Caco-2 (cell line): ENCODE measurements around the gene LUZP1. TPM values are rescaled to one million over a fixed set of nuclear protein-coding genes. Genes with fewer than 3 reads are reported as not detected.

Experiments used
- BruUV-seq: library from RNA; stranded (reverse); fragments of 400-500 nt; replicated peaks from 2 replicates; lab custom pipeline; 2021; lab: Mats Ljungman, UMichigan
- CTCF ChIA-PET: fragments of 300-600 bp; sonication (Branson Sonifier 250); formaldehyde crosslinking; loops from one replicate; lab custom pipeline; 2022; ENCODE audit warnings: antibody characterized with exemption; lab: Charles Lee
- POLR2A ChIA-PET: fragments of 300-600 bp; sonication (Branson Sonifier 250); formaldehyde crosslinking; loops from one replicate; lab custom pipeline; 2022; ENCODE audit warnings: antibody characterized with exemption; lab: Charles Lee
- DNase-seq, 2 experiments: peaks; one replicate each; pipeline versions ENCODE4 v3.0.0 to v3.0.0-alpha.2; 2020 to 2022
- H3K27me3 ChIP-seq: replicated peaks from 2 replicates; pipeline ENCODE4 v1.6.0; 2011; ENCODE audit warnings: low read length; ENCODE audit not compliant: control insufficient read depth, insufficient read depth
- H3K36me3 ChIP-seq: 2 replicates; pipeline ENCODE4 v1.5.1; 2011; ENCODE audit warnings: low read length; ENCODE audit not compliant: control insufficient read depth, insufficient read depth
- H3K4me1 ChIP-seq: fragments of 250-450 bp; sonication (Bioruptor Pico); 2 replicates; pipeline ENCODE4 v1.5.1; 2020; ENCODE audit warnings: mild to moderate bottlenecking
- H3K4me3 ChIP-seq: 2 replicates; pipeline ENCODE4 v1.5.1; 2011; ENCODE audit warnings: low read depth, mild to moderate bottlenecking, control low read depth, low read length
- H3K9me3 ChIP-seq: fragments of 250-450 bp; sonication (Bioruptor Pico); 2 replicates; pipeline ENCODE4 v1.5.1; 2020; ENCODE audit warnings: mild to moderate bottlenecking, moderate library complexity
- H3K27ac Mint-ChIP-seq: one replicate; pipeline ENCODE4 v1.8.0; 2022; ENCODE audit warnings: mixed read lengths; ENCODE audit not compliant: unreplicated experiment
- H3K27me3 Mint-ChIP-seq: one replicate; pipeline ENCODE4 v1.8.0; 2022; ENCODE audit warnings: mixed read lengths; ENCODE audit not compliant: insufficient read depth, unreplicated experiment
- H3K36me3 Mint-ChIP-seq: one replicate; pipeline ENCODE4 v1.8.0; 2022; ENCODE audit warnings: mild to moderate bottlenecking, mixed read lengths; ENCODE audit not compliant: insufficient read depth, unreplicated experiment
- H3K4me1 Mint-ChIP-seq: one replicate; pipeline ENCODE4 v1.8.0; 2022; ENCODE audit warnings: low read depth, mixed read lengths; ENCODE audit not compliant: unreplicated experiment
- H3K4me3 Mint-ChIP-seq: one replicate; pipeline ENCODE4 v1.8.0; 2022; ENCODE audit warnings: mild to moderate bottlenecking, moderate library complexity, mixed read lengths; ENCODE audit not compliant: unreplicated experiment
- H3K9me3 Mint-ChIP-seq: one replicate; pipeline ENCODE4 v1.8.0; 2022; ENCODE audit warnings: mixed read lengths; ENCODE audit not compliant: unreplicated experiment
- CTCF ChIP-seq, 2 experiments: fragments of 200-600 bp in 1 of 2; IDR thresholded peaks; 1 replicate in 1 of 2; 2 replicates in 1 of 2; pipeline versions ENCODE4 v1.5.1 to v1.8.0; 2011 to 2022; ENCODE audit warnings: antibody characterized with exemption in 1 of 2, control low read depth in 1 of 2, inconsistent platforms in 1 of 2, low read depth in 1 of 2, low read length in 1 of 2, mild to moderate bottlenecking in 1 of 2, moderate library complexity in 1 of 2; ENCODE audit not compliant: insufficient read depth in 1 of 2, severe bottlenecking in 1 of 2, unreplicated experiment in 1 of 2
- intact Hi-C: fragments of 100-400 bp; cut with micrococcal nuclease; formaldehyde crosslinking; loops from one replicate; pipeline ENCODE4 v1.10.0; 2022; ENCODE audit not compliant: unreplicated experiment
- total RNA-seq: library from RNA; stranded (reverse); gene quantifications from 2 replicates; pipeline ENCODE4 v1.2.3, GENCODE V29; 2022

The LUZP1 gene
- total RNA-seq, 1 experiment from 2014 or later = 20.6 TPM

- DNase-seq = no peak
- intact Hi-C loops = no loop called here
- ChIA-PET POLR2A (no interaction called here), CTCF (interaction anchor here (0.9 kb wide), 1 partner anchor 93 kb away, joined by 3 read pairs; no protein-coding TSS in a partner anchor)
- Mint-ChIP-seq H3K4me1 (peaks cover 8% of the 10 kb centered on the region), H3K36me3 (peaks cover 46% of the 10 kb centered on the region), H3K27ac (no peak overlapping the region), H3K27me3 (no peaks in the 10 kb centered on the region), H3K9me3 (peaks cover 10% of the 10 kb centered on the region), H3K4me3 (no peak overlapping the region)
- no peaks in the 10 kb centered on the region for H3K9me3 ChIP-seq
- H3K36me3 ChIP-seq = no peaks in the 10 kb centered on the region
- no peak overlapping the region for H3K4me3 ChIP-seq
- TF ChIP-seq CTCF (IDR thresholded peaks at IDR 0.05; ENCODE audit: insufficient read depth in 1 of 2, low read depth in 1 of 2, low read length in 1 of 2, severe bottlenecking in 1 of 2, unreplicated experiment in 1 of 2) = no peak
- BruUV-seq = no TSS peak
- no peaks in the 10 kb centered on the region for H3K4me1 ChIP-seq
- no peaks in the 10 kb centered on the region for H3K27me3 ChIP-seq
Observed at GRCh38 chr1:23091545-23091944, 77.1 kb downstream of the LUZP1 start.

- H3K4me1 ChIP-seq = no peaks in the 10 kb centered on the region
- DNase-seq = no peak
- H3K4me3 ChIP-seq = no peak overlapping the region
- no peaks in the 10 kb centered on the region for H3K36me3 ChIP-seq
- no peak for TF ChIP-seq CTCF (IDR thresholded peaks at IDR 0.05; ENCODE audit: insufficient read depth in 1 of 2, low read depth in 1 of 2, low read length in 1 of 2, severe bottlenecking in 1 of 2, unreplicated experiment in 1 of 2)
- BruUV-seq = no TSS peak
- ChIA-PET CTCF (no interaction called here), POLR2A (interaction anchor here (0.8 kb wide), 1 partner anchor 54 kb away, joined by 3 read pairs; no protein-coding TSS in a partner anchor)
- Mint-ChIP-seq H3K9me3 (no peaks in the 10 kb centered on the region), H3K4me1 (no peaks in the 10 kb centered on the region), H3K27me3 (no peaks in the 10 kb centered on the region), H3K36me3 (peaks cover 51% of the 10 kb centered on the region), H3K4me3 (no peak overlapping the region), H3K27ac (no peak overlapping the region)
- H3K9me3 ChIP-seq = no peaks in the 10 kb centered on the region
- intact Hi-C loops = no loop called here
- no peaks in the 10 kb centered on the region for H3K27me3 ChIP-seq
Observed at GRCh38 chr1:23090056-23090455, 78.6 kb downstream of the LUZP1 start.

GRCh38 chr1:23088027-23088426 lies 80.6 kb downstream of the LUZP1 start:
- ChIA-PET POLR2A (no interaction called here), CTCF (interaction anchor here (0.6 kb wide), 1 partner anchor 114 kb away, joined by 3 read pairs; no protein-coding TSS in a partner anchor)
- intact Hi-C loops = loop anchor here (5.0 kb wide), 1 partner anchor 111 kb away; no protein-coding TSS in a partner anchor
- Histone ChIP-seq H3K36me3 (no peaks in the 10 kb centered on the region), H3K27me3 (no peaks in the 10 kb centered on the region), H3K4me3 (no peak overlapping the region), H3K4me1 (no peaks in the 10 kb centered on the region), H3K9me3 (no peaks in the 10 kb centered on the region)
- H3K36me3 Mint-ChIP-seq = peaks cover 51% of the 10 kb centered on the region
- H3K9me3 Mint-ChIP-seq = no peaks in the 10 kb centered on the region
- H3K4me1 Mint-ChIP-seq = no peaks in the 10 kb centered on the region
- H3K27me3 Mint-ChIP-seq = no peaks in the 10 kb centered on the region
- no peak for DNase-seq
- BruUV-seq = no TSS peak
- TF ChIP-seq CTCF (IDR thresholded peaks at IDR 0.05; ENCODE audit: insufficient read depth in 1 of 2, low read depth in 1 of 2, low read length in 1 of 2, severe bottlenecking in 1 of 2, unreplicated experiment in 1 of 2) = no peak
- H3K4me3 Mint-ChIP-seq = no peak overlapping the region
- H3K27ac Mint-ChIP-seq = no peak overlapping the region
